ENCODE data around the gene YPEL2. TPM values are rescaled to one million over a fixed set of nuclear protein-coding genes. Genes with fewer than 3 reads are reported as not detected.

YPEL2 gene
- total and polyA plus RNA-seq, 2 donors (not counting 1 experiment from before 2014, with no cell fraction given), result 4.8 to 7.8 TPM

DNA sequence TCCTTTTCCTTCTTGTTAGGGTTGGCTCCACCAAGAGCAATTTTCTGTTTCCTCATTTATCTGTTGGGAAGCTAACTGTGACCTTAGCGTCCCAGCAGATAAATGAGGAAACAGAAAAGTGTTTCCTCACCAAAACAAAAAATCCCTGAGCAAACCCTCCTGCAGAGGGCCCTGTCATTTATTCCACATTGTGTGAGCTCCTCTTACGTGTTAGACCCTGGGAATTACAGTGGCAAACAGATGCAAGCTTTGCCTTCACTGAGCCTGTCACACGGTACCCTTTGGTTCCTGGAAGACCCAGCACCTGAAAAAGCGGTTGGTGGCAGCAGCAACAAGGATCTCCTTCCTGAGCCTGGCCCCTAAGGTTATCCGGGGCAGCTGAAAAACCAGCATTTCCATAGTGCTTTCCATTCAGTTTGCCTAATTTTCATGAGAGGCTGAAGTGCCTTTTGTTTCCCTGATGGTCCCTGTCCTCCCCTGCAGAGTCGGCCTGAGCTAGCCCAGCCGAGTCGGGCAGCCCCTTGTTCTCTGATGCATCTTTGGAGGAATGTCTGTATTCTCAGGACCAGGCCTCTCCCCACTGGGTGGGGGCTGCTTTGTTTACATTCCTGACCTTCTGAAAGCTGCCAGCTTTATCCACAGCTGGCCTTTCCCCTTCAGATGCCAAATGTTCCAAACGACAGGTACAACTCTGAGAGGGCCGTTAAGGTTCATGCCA is 34.7 kb downstream of the YPEL2 start:
- no peaks in the 10 kb centered on the region for H3K36me3 ChIP-seq (ENCODE audit: control insufficient read depth, insufficient read depth, low read length)
- H3K9ac ChIP-seq (ENCODE audit: insufficient read depth, low read length), result no peak overlapping the region
- no peaks in the 10 kb centered on the region for H3K79me2 ChIP-seq (ENCODE audit: control insufficient read depth, insufficient read depth, low read length)
- DNase-seq (ENCODE audit: low read depth in 2 of 2), result peak in 1 of 2 donors; percentile 71
- no peaks in the 10 kb centered on the region for H4K20me1 ChIP-seq (ENCODE audit: control insufficient read depth, extremely low read depth, insufficient read depth, low read length)
- peak overlapping the region; percentile 4 for H3K4me2 ChIP-seq (ENCODE audit: extremely low read depth, insufficient read depth, low read length)
- H3K4me3 ChIP-seq (replicated peaks in 1 of 4; ENCODE audit: control extremely low read depth in 1 of 4, insufficient read depth in 1 of 4, low read depth in 3 of 4, low read length in 4 of 4), result no peak overlapping the region
- H2AFZ ChIP-seq (ENCODE audit: low read length), result no peak overlapping the region
- TF ChIP-seq, protein P1, sequence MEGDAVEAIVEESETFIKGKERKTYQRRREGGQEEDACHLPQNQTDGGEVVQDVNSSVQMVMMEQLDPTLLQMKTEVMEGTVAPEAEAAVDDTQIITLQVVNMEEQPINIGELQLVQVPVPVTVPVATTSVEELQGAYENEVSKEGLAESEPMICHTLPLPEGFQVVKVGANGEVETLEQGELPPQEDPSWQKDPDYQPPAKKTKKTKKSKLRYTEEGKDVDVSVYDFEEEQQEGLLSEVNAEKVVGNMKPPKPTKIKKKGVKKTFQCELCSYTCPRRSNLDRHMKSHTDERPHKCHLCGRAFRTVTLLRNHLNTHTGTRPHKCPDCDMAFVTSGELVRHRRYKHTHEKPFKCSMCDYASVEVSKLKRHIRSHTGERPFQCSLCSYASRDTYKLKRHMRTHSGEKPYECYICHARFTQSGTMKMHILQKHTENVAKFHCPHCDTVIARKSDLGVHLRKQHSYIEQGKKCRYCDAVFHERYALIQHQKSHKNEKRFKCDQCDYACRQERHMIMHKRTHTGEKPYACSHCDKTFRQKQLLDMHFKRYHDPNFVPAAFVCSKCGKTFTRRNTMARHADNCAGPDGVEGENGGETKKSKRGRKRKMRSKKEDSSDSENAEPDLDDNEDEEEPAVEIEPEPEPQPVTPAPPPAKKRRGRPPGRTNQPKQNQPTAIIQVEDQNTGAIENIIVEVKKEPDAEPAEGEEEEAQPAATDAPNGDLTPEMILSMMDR (conservative IDR thresholded peaks at IDR 0.05 in 1 of 2, IDR thresholded peaks at IDR 0.05 in 1 of 2; ENCODE audit: low read depth in 1 of 2, low read length in 2 of 2), result no peak
- no peak for TF ChIP-seq EZH2 (IDR thresholded peaks at IDR 0.05; ENCODE audit: low read length, missing control alignments)
- H3K9me3 ChIP-seq (ENCODE audit: control insufficient read depth, insufficient read depth, low read depth, low read length), result no peaks in the 10 kb centered on the region
- no peaks in the 10 kb centered on the region for H3K27me3 ChIP-seq (ENCODE audit: control insufficient read depth, insufficient read depth, low read length)
- H3K4me1 ChIP-seq (ENCODE audit: control insufficient read depth, extremely low read depth, insufficient read depth, low read length), result peaks cover 24% of the 10 kb centered on the region
- no peak overlapping the region for H3K27ac ChIP-seq (ENCODE audit: insufficient read depth, low read length)

DNA sequence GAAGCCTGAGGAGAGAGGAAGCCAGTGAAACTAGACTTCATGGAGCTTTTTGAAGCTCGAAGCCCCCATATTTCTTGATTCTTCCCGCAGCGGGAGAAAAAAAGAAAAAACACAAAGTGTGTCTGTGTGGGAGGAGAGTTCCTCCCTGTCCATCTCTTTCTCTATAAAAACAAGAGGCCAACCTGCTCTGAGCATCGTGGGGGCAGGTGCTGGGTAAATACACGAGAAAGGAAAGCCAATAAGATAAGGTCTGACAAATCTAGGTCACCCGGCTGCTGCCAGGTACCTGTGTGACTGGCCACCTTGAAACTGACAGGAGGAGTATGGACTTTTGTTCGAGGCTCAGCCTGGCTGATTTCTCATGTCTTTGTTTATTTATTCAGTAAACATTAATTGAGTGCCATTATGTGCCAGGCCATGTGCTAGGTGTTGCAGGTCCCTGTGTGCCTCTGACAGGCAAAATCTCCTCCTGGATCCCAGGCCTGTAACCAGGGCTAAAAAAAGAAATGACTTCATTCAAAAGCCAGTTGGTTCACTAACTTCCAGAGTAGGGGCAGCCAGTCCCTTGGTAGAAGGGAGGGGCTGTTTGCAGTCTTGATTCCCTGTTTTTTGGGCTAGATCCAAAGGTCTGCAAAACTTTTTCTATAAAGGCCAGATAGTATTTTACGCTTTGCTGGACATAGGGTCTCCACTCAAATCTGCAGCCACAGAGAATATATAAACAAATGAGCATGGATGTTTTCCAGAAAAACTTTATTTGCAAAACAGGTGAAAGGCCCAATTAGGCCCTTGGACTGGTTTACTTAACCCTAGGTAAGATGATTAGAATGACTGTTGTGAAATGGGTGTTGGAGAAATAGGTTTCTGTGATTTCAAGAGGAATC is 35.6 kb downstream of the YPEL2 start:
- Histone ChIP-seq H3K36me3 (ENCODE audit: control insufficient read depth, insufficient read depth, low read length) (no peaks in the 10 kb centered on the region), H3K4me3 (replicated peaks in 1 of 4; ENCODE audit: control extremely low read depth in 1 of 4, insufficient read depth in 1 of 4, low read depth in 3 of 4, low read length in 4 of 4) (no peak overlapping the region), H3K79me2 (ENCODE audit: control insufficient read depth, insufficient read depth, low read length) (no peaks in the 10 kb centered on the region), H4K20me1 (ENCODE audit: control insufficient read depth, extremely low read depth, insufficient read depth, low read length) (no peaks in the 10 kb centered on the region), H3K27me3 (ENCODE audit: control insufficient read depth, insufficient read depth, low read length) (no peaks in the 10 kb centered on the region), H3K27ac (ENCODE audit: insufficient read depth, low read length) (no peak overlapping the region), H3K4me1 (ENCODE audit: control insufficient read depth, extremely low read depth, insufficient read depth, low read length) (peaks cover 31% of the 10 kb centered on the region), H3K4me2 (ENCODE audit: extremely low read depth, insufficient read depth, low read length) (no peak overlapping the region), H3K9me3 (ENCODE audit: control insufficient read depth, insufficient read depth, low read depth, low read length) (no peaks in the 10 kb centered on the region), H2AFZ (ENCODE audit: low read length) (no peak overlapping the region), H3K9ac (ENCODE audit: insufficient read depth, low read length) (no peak overlapping the region)
- peak; percentile 75 to 83 for DNase-seq (ENCODE audit: low read depth in 2 of 2)
- no peak for TF ChIP-seq EZH2 (IDR thresholded peaks at IDR 0.05; ENCODE audit: low read length, missing control alignments)
- TF ChIP-seq, protein P1 (conservative IDR thresholded peaks at IDR 0.05 in 1 of 2, IDR thresholded peaks at IDR 0.05 in 1 of 2; ENCODE audit: low read depth in 1 of 2, low read length in 2 of 2), result no peak

DNA sequence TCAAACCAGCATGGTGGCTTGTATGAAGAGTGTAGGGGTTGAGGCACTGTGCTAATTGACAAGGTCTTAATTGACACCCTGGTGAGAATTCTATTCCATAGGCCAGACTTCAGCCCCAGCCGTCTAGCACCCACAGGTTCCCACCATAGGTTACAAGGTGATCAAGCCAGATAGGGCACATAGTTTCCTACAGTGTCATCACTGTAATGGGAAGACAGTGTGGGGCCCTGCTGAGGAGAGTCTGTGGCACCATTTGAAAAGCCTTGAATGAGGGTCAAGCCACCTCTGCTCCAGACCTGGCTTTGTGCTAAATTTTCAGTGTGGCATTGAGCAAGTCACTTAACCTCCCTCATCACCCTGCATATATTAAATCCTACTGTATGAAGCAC is 36.2 kb downstream of the YPEL2 start:
- no peaks in the 10 kb centered on the region for H3K9me3 ChIP-seq (ENCODE audit: control insufficient read depth, insufficient read depth, low read depth, low read length)
- H3K27ac ChIP-seq (ENCODE audit: insufficient read depth, low read length), result no peak overlapping the region
- no peak overlapping the region for H2AFZ ChIP-seq (ENCODE audit: low read length)
- no peak overlapping the region for H3K9ac ChIP-seq (ENCODE audit: insufficient read depth, low read length)
- H3K36me3 ChIP-seq (ENCODE audit: control insufficient read depth, insufficient read depth, low read length), result no peaks in the 10 kb centered on the region
- no peak overlapping the region for H3K4me2 ChIP-seq (ENCODE audit: extremely low read depth, insufficient read depth, low read length)
- no peaks in the 10 kb centered on the region for H3K27me3 ChIP-seq (ENCODE audit: control insufficient read depth, insufficient read depth, low read length)
- DNase-seq (ENCODE audit: low read depth in 2 of 2), result peak in 1 of 2 donors; percentile 46
- H3K4me3 ChIP-seq (replicated peaks in 1 of 4; ENCODE audit: control extremely low read depth in 1 of 4, insufficient read depth in 1 of 4, low read depth in 3 of 4, low read length in 4 of 4), result no peak overlapping the region
- TF ChIP-seq, protein P1 (conservative IDR thresholded peaks at IDR 0.05 in 1 of 2, IDR thresholded peaks at IDR 0.05 in 1 of 2; ENCODE audit: low read depth in 1 of 2, low read length in 2 of 2), result no peak
- TF ChIP-seq EZH2 (IDR thresholded peaks at IDR 0.05; ENCODE audit: low read length, missing control alignments), result no peak
- peaks cover 33% of the 10 kb centered on the region for H3K4me1 ChIP-seq (ENCODE audit: control insufficient read depth, extremely low read depth, insufficient read depth, low read length)
- H4K20me1 ChIP-seq (ENCODE audit: control insufficient read depth, extremely low read depth, insufficient read depth, low read length), result no peaks in the 10 kb centered on the region
- H3K79me2 ChIP-seq (ENCODE audit: control insufficient read depth, insufficient read depth, low read length), result no peaks in the 10 kb centered on the region
